ENCODE measurements around the gene FAM174C.

The FAM174C gene

DNA sequence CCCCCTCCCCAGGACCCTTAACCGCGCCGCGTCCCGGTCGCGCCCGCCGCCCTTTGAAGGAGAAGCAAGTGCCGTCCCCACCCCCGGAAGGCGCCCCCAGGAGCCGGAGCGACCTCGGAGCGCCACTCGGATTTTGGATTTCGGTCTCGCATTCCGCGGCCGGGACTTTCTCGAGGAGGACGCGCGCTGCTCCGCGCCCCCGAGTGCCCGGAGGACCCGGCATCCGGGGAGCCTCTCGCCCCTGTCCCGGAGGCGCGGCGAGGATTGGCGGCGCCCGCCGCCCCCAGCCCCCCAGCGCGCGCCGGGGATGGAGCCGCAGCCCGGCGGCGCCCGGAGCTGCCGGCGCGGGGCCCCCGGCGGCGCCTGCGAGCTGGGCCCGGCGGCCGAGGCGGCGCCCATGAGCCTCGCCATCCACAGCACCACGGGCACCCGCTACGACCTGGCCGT, 25.3 kb upstream of the FAM174C start:
- DNase-seq (ENCODE audit: low read depth): no peak
- H3K4me3 ChIP-seq (ENCODE audit: low read length): peak overlapping the region; percentile 88
- TF ChIP-seq, protein P1, sequence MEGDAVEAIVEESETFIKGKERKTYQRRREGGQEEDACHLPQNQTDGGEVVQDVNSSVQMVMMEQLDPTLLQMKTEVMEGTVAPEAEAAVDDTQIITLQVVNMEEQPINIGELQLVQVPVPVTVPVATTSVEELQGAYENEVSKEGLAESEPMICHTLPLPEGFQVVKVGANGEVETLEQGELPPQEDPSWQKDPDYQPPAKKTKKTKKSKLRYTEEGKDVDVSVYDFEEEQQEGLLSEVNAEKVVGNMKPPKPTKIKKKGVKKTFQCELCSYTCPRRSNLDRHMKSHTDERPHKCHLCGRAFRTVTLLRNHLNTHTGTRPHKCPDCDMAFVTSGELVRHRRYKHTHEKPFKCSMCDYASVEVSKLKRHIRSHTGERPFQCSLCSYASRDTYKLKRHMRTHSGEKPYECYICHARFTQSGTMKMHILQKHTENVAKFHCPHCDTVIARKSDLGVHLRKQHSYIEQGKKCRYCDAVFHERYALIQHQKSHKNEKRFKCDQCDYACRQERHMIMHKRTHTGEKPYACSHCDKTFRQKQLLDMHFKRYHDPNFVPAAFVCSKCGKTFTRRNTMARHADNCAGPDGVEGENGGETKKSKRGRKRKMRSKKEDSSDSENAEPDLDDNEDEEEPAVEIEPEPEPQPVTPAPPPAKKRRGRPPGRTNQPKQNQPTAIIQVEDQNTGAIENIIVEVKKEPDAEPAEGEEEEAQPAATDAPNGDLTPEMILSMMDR (conservative IDR thresholded peaks at IDR 0.05; ENCODE audit: low read length): no peak

DNA sequence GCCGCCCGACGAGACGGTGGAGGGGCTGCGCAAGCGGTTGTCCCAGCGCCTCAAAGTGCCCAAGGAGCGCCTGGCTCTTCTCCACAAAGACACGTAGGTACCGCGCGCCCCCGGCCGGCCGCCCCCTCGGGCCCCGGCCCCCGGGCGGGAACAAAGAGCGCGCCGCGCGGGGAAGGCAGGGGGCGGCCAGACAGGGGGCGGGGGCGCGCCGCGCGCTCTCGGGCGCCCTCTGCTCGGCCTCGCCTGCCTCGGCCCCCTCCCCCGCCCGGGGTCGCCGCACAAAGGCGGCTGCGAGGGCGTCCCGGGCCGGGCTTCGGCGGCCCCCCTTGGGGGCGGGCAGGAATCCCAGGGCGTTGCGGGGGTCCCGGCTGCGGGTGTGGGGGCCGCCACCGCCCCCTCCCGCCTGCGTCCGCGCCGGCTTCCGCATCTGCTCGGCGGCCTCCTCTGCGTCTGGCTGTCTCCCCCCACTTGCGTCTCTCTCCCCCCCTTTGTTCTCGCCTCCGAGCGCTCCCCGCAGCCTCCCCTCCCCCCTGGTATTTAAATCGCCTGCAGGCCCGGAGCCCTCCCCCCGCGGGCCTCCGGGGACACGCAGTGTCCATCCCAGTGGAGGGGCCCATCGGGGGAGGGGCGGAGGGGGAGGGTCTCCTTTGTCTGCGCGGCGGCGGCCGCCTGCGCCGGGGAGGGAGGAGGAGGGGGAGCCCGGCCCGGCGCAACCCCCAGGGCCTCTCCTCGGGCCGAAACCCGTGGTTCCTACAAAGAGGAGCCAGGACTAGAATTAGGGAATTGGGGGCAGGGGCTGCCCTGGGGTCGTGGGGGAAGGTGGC, 24.7 kb upstream of the FAM174C start:
- TF ChIP-seq, protein P1 (conservative IDR thresholded peaks at IDR 0.05; ENCODE audit: low read length): no peak
- peak overlapping the region; percentile 88 for H3K4me3 ChIP-seq (ENCODE audit: low read length)
- DNase-seq (ENCODE audit: low read depth): peak; percentile 69

- peak overlapping the region; percentile 88 for H3K4me3 ChIP-seq (ENCODE audit: low read length)
- TF ChIP-seq, protein P1 (conservative IDR thresholded peaks at IDR 0.05; ENCODE audit: low read length): no peak
- DNase-seq (ENCODE audit: low read depth): peak; percentile 78
These were observed 23.8 kb upstream of the FAM174C start for GRCh38 chr19:1251330-1252220.

DNA sequence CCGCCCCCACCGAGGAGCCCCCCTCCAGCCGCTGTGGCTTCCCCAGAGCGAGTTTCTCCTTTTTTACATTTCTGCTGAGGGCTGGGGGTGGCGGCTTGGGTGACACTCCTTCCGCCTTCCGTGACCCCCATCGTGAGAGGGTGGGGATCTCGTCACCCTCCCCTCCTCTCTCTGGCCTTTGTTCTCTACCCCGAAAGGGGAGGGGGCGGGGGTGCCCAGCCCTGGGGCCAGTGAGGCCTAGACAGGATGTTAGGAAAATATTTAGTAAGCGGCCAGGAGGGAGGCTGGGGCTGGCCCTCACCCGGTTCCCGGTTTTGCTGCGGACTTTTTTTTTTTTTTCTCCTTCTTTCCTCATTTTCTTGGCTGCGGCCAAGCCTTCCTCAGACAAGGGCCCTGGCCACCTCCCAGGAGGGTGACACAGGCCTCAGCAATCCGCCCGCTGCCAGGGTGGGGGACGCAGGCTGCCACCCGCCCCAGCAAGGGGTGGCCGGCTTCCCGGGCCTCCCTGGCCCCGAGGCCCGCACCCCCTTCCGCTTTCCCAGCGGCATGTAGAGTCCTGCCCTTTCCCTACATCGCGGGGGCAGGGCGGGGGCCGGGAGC, 23.0 kb upstream of the FAM174C start:
- DNase-seq (ENCODE audit: low read depth): peak; percentile 99
- H3K4me3 ChIP-seq (ENCODE audit: low read length): peak overlapping the region; percentile 88
- TF ChIP-seq, protein P1 (conservative IDR thresholded peaks at IDR 0.05; ENCODE audit: low read length): no peak

GRCh38 chr19:1252821-1253513, 22.4 kb upstream of the FAM174C start:
- DNase-seq (ENCODE audit: low read depth): peak; percentile 99
- TF ChIP-seq, protein P1 (conservative IDR thresholded peaks at IDR 0.05; ENCODE audit: low read length): peak; percentile 17; the same call in 1 of the 2 replicates
- H3K4me3 ChIP-seq (ENCODE audit: low read length): peak overlapping the region; percentile 88

DNA sequence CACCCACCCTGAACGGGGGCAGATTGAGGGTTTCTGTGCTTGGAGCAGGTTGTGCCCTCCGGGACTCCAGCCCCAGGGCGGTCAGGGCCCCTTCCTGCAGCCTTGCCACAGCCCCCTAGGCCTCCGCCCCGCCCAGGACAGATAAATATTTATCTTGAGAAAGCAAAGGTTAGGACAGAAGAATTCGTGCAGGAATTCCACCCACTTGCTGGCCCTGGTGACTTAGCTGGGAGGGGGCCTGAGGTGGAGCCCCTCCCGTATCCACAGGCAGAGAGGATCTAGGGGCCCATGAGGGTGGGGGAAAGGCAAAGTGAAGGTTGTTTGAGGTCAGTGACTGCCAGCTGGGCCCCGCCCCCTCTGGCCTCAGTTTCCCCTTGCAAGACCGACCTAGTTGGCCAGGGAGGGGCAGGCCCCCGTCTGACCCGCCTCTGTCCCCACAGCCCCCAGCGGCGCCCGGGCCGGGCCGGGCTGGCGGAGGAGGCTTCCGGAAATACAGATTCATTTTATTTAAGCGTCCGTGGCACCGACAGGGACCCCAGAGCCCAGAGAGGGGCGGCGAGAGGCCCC, 21.7 kb upstream of the FAM174C start:
- peak overlapping the region; percentile 88 for H3K4me3 ChIP-seq (ENCODE audit: low read length)
- TF ChIP-seq, protein P1 (conservative IDR thresholded peaks at IDR 0.05; ENCODE audit: low read length): no peak
- peak; percentile 83 for DNase-seq (ENCODE audit: low read depth)

Measured in AG10803 (cell line).